Measurements from ENCODE around the gene GPR4.
A peak's percentile ranks its signal among the peaks of the same experiment; 100 is the strongest.
"Not testable (repeated sequence)": the region's sequence is repeated elsewhere in the genome, so short reads cannot be mapped to it uniquely, and the experiment has no call there.

Gene GPR4

DNA sequence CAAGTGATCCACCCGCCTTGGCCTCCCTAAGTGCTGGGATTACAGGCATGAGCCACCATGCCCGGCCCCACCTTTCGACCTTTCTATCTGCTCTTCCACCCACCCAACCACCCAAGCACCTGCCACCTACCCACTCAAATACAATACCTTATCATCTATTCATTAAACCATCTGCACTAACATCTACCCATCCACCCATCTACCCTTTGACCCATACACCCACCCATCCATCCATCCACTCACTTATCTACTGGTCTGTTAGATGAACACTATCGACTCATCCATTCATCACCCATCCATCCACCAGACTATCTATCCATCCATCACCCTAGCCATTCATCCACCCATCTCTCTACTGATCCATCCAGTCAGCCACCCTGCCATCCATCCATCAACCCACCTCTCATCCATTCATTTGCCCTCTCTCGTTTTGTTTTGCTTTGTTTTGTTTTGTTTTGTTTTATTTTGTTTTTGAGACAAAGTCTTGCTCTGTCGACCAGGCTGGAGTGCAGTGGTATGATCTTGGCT is 20.0 kb upstream of the GPR4 start:
- no peak for DNase-seq

DNA sequence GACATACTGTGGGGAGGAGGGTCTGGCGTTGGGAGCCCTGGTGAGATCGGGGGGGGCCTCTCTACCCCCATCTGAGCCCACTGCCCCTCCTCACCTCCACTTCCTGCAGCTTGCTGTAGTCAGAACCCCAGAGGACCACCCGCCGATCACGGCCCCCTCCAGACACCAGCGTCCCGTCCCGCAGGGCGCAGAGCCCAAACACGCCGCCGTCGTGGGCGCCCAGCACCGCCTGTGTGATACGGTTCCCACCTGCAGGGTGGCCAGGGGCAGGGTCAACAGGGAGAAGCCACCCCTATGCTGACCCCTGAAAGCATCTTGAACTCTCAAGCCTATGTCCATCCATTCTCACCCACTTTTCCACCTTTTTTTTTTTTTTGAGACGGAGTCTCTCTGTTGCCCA is 19.4 kb upstream of the GPR4 start:
- no peak for DNase-seq

DNA sequence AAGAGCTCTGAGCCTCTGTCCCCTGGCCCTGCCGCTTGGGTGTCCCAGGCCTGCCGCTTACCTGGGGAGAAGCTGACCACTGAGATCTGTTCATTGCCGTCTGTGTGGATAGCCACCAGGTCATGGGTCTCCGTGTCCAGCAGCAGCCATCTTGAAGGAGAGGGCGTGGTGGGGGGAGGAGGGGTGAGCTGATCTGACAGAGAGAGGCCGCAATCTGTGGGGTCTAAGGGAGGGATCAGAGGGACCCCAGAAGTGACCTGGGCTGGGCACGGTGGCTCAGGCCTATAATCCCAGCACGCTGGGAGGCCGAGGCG is 14.6 kb upstream of the GPR4 start:
- DNase-seq, result no peak

DNA sequence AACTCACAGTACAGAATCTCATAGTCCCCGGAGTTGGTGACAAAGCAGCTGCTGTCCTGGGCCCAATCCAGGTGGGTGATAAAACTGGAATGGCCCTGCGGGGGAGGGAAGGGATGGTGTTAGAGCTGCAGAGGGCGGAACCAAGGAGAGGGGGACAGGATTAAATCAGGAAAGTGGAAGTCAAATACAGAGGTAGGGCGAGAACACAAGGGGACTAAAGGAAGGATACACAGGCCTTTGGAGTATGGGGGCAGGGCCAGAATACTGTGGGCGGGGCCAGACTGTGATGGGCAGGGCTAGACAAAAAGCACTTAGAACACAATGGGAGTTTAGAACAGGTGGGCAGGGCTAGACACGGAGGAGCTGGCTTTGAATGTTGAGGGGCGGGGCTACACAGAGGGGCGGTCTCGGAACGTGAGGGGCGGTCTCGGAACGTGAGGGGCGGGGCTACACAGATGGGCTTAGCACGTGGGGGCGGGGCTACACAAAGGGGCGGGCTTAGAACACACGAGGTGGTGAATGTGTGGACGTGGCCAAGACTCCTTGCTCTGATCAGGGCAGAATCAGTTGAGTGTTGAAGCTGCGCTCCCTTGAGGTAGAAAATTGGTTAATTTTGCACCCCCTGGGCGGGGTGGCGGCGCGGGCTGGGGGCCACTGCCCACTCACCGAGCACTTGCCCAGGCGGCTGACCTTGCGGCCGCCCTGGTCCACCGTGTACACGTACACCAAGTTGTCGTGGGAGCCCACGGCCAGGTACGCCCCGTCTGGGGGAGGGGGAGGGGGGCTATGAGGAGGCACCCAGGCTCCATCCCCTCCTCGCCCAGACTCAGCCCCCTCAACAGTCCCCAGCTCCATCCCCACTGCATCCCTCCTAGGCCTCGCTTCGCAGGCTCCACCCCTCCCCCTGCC is 14.0 kb upstream of the GPR4 start:
- peak; percentile 47 for DNase-seq

DNA sequence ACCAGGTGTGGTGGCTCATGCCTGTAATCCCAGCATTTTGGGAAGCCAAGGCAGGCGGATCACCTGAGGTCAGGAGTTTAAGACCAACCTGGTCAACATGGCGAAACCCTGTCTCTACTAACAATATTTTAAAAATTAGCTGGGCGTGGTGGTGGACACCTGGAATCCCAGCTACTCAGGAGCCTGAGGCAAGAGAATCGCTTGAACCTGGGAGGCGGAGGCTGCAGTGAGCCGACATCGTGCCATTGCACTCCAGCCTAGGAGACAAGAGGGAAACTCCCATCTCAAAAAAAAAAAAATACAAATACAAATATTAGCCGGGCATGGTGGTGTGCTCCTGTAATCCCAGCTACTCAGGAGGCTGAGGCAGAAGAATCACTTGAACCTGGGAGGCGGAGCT is 13.0 kb upstream of the GPR4 start:
- not testable (repeated sequence) for DNase-seq

DNA sequence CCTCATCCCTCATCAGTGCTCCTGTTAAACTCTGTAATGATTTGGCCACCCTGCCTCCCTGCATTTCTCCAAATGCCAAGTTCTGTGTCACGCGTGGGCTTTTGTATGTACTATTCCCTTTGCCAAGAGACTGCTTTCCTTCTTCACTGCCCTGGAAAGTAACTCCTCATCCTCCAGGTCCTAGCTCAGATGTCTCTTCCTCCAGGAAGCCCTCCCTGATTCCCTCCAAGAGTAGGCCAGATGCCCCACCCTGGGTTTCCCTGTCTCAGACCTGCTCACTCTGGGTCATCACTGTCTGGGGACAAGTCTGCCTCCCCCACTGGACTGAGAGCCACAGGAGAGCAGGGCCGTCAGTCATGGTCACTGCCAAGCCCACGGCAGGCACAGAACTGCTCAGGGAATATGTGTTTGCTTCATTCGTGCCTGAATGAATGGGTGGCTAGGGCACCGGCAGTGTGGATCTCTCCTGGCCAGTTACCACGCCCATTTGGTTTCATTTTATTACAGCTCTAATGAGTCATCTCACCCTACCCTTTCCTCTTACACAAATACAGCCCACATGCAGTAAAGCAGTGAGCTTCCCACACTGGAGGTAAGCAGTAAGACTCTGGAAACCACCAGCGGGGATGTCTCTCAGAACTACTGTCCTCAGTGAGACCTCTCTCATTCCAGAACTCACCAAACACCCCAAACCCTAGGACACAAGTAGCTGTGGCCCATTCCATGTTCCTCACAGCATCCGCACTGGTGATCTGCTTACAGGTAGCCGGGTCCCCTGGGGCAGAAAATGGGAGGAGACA is 12.1 kb upstream of the GPR4 start:
- DNase-seq, result no peak

DNA sequence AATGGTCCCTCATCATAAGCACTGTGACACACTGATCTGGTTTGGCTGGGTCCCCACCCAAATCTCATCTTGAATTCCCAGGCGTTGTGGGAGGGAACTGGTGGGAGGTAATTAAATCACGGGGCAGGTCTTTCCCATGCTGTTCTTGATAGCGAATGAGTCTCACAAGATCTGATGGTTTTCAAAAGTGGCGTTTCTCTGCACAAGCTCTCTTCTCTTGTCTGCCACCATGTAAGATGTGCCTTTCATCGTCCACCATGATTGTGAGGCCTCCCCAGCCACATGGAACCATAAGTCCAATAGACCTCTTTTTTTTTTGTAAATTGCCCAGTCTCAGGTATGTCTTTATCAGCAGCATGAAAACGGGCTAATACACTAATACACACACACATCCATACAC is 6.9 kb upstream of the GPR4 start:
- DNase-seq, result no peak

DNA sequence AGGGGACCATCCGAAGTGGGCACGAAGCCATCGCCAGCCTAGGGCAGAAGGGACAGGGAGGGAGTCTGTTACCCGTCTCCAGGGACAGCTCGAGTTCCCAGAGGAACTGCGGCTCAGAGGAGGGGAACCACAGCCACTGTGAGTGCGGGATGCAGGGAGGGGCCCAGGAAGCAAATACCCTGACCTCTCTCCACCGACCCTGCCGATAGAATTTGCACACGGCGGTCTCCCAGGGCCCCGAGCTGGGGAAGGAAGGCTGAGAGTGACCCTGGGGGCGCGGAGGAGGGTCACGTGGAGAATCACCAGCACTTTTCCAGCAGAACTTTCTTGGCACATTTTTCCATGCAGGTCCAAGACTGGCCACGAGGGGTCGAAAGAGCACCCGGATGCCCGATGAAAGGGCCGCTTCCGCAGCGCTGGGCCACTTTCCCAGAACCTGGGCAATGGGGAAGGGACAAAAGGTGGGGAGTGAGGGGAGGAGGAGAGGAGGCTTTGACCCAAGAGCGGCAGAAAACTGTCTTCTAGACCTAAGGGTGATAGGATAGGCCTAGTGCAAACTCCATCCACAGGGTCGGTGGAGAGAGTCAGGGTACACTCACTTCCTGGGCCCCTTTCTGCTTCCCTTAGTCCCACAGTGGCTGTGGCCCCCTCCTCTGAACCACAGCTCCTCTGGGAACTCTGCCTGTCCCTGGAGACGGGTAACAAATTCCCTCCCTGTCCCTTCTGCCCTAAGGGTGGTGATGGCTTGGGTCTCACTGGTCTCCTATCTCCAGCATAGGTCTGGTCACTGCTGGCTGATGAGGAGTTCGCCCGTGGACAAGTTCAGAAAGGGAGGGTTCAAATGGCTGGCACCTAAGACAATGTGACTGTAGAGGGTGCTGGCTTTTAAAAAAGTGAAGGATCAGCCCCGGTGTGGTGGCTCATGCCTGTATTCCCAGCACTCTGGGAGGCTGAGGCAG is 5.3 kb upstream of the GPR4 start:
- peak; percentile 26 for DNase-seq

DNA sequence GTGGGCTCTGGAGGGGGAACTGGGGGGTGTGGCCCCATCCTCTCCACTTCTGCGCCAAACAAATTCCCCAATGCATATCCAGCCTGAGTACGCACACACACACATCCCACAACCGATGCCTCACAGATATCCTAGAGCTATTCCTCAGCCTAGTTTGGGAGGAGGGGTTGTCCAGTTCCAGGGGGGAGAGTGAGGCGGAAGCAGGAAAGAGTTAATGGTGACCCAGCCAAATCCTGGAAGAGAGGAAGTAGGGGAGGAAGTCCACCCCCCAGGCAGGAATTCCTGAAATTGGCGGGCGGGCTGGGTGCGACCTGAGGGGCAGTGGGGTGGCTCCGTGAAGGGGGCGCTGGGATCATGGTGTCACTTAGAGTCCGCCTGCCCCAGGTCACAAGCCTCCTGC is 897 bp downstream of the GPR4 start:
- DNase-seq, result no peak

DNA sequence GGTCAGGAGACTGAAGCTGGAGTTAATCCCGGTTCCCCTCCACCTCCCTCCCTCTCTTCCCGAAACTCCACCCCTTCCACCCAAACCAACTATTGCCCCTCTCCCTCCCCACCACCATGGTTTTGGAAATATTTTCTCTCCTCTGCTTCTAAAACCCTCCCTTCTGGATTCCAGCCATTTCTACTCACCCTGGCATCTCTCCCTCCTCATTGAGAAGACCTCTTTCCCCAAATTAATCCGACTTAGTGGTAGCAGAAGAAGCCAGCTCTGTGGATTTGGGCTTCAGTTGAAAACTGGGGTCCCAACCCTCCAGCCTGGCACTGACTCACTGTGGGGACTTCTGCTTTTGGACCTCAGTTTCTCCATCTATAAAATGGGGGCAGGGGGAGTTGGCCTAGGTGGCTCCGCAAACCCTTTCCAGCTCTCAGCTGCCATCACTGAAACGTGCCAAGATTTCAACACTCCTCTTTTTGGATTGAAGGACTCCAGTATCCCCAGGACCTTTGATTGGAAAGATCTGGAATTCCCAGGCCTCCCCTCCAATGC is 1.6 kb downstream of the GPR4 start:
- no peak for DNase-seq

DNA sequence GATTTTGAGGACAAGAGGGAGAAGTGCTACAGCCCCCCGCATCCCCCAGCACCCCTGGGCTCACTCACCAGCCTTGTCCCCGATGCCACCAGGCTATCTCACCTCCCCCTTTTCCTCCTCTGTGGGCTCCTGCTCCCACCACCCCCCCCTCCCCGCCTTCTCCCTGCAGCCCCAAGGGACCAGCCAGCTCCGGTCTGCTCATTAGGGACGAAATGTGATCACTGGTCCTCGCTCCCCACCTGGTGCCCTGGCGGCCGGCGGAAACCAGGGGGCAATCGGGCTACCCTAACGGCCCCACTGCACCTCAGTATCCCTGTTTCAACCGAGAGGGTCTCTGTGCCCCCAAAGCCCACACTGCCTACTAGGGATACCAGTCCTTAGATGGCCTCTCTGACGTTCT is 2.7 kb downstream of the GPR4 start:
- DNase-seq, result no peak

DNA sequence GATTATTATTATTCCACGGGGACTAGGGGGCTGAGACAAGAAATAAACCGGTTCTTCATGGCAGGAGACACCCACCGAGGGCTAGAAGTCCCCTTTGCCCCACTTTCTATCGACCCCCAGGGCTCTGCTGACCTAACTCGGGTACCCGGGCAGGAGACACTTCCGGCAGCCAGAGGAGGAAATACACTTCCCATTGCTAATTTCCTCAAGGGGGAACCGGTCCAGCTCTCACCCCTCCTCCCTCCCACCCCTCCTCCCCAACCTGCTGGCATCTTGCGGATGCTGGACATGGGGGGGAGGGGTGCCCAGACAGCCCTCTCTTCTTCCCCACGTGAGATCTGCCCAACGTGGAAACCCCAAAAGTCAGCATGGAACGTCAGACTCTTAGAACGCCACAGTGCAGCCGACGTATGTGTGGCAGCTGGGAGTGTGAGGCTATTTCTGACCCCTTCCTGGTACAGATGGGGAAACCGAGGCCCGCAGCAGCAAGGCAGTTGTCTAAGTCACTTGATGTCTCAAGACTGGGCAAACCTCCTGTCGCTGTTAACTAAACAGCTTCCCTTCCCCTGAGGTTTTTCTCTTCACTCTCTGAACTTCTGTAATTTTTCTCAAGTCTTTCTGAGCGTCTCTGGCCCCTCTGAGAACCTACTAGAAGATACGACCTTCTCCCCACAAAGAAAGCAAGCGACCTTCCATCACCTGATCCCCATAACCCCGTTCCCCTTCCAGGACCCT is 3.6 kb downstream of the GPR4 start:
- no peak for DNase-seq

DNA sequence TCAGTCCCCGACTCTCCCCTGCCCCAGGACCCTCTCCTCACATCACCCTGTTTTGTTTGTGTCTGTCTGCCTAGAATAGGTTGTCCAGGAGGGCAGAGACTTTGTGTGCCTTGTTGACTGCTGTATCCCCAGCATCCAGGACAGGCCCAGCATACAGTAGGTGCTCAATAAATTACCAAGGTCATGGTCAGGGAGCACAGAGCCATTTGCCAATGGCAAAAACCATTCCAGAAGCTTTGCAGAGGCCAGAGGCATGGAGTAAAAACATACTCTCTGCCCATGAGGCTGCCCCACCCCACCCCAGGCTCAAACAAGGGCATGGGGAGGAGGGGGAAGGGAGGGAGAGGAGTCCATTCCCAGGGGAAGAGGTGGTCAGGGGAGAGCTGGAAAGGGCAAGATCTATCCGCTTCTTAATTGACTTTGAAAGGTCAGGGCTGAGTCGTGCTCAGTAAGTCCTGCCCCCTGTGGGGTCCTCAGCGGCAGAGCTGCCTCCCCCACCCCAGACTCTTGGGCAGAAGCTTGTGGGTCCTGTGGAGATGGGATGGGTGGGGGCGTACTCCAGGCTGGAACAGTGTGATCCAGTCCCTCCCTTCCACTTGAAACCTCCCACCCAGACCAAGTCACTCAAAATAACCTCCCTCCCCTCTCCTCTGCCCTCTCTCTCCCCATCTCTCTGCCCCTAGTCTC is 4.4 kb downstream of the GPR4 start:
- DNase-seq, result no peak

DNA sequence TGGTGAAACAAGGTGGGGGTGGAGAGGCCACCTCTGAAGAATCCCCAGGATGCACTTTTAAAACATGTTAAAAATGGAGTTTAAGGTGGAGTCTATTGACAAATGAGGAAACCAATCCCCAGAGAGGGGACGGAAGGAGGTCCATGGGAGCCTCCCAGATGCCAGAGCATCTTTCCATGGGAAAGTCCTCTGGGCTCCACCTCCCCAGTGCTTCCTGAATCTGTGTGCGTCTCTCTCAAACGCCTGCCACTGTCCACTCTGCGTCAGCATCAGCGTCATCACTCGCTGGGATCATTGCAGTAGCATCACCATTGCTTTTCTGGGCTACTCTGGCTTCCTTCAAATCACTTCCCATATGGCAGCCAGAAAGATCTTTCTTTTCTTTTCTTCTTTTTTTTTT is 6.2 kb downstream of the GPR4 start:
- no peak for DNase-seq

DNA sequence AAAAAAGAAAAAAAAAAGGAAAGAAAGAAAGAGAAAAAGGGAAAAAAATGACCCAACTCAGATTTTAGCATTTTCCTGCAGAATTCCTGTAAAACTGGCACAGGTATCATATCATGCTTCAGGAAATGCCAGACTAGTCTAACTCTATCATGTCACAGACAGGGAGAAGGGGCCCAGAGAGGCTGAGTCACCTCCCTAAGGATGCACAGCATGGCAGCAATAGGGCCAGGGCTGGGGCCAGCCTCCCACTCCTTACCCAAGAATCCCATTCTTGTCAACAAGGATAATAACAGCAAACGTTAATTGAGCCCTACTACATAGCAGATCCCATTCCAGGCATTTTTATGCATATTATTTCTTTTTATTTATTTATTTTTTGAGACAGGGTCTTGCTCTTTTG is 8.5 kb downstream of the GPR4 start:
- DNase-seq, result no peak

DNA sequence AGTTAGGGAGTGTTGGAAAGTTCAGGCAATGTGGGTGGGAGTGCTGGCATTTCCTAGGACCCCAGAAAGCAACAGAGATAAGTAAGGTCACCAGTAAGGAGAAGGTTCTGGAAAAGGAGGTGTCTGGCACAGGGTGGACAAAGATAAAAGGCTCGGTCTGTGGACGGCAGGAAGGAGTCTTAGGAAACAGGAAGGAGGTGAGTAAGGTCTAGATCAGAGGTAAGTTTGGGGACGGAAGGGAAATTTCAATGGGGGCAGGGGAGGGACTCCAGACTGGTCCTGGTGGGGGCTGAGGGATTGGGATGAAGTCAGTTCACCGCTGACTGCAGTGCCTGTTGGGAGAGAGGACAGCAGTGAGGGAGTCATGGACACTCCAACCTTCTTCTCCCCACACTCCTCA is 9.6 kb downstream of the GPR4 start:
- no peak for DNase-seq

DNA sequence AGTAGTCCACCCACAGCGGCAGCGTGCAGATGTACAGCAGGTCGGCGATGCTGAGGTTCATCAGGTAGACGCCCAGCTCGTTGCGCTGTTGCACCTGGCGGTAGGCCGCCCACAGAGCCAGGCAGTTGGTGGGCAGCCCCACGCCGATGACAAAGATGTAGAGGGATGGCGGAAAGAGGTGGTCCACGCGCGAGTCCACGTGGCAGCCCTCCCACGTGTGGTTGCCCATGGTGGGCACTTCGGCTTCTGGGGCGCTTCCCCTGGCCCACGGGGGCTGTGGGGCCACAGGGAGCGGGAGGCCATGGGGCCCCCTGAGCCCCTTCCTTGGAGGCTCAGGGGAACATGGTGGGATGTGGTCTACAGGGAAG is 10.4 kb downstream of the GPR4 start:
- DNase-seq, result no peak

DNA sequence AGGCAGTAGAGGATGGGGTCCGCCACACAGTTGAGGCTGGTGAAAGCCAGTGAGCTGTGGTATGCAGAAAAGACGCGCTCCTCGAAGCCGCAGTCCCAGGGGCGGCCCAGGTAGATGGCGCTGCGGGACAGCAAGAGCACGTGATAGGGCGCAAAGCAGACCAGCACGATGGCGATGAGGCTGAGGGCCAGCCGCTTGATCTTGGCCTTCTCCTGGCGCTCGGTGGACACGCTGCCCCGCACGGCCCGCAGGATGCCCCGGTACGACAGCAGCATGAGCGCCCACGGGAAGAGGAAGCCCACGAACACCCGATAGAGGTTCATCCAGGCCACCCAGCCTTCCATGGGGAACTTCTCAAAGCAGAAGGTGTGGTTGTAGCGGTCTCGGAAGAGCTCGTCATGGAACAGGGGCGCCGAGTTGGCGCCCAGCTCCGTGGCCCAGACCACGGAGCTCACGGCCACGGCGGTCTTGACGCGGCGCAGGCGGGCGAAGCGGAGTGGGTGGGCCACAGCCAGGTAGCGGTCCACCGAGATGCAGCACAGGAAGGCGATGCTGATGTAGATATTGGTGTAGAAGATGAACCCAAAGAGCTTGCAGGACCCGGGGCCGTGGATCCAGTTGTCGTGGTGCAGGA is 10.9 kb downstream of the GPR4 start:
- no peak for DNase-seq

DNA sequence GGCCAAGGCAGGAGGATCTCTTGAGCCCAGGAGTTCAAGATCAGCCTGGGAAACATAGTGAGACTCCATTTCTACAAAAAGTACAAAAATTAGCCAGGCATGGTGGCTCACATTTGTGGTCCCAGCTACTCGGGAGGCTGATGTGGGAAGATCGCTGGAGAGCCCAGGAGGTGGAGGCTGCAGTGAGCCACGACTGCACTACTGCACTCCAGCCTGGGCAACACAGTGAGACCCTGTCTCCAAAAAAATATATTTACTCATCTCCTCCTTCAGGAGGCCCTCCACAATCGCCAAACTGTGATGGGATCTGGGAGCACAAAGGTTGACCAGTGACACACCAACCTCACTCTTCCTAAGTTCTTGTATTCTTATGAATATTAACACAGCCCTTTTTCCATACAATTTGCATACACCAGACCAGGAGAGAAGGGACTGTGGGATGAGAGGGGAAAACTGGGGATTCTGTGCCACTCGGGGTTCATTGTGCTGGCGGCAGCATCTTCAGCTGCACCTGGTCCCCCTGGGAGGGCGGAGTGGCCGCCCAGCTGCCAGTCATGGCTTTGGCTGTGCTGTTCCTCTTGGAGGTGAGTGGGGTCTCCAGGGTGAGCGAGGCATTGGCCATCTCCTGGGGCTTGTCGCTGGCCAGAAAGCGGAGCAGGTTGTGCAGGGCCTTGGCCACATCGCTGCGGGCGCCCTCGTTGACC is 11.6 kb downstream of the GPR4 start:
- no peak for DNase-seq

DNA sequence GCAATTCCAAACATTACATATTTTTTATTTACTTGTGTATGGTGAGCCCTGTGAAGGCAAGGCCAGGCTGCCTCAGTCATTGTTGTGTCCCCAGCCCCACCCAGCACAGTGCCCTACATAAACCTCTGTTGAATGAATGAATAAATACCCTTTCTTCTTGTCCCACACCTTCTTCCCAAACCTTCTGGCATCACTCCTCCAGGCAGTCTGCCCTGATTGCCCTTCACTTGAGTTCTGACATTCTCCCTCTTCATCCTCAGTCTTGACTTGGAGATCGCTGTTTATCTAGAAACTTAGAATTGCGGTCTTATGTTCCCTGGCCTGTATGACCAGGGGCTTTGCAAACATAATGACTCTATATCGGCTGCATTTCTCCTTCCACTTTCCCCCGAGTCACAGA is 12.2 kb downstream of the GPR4 start:
- DNase-seq, result no peak
